GM23338 (cell line): ENCODE results near the gene SPATS2. TPM values are rescaled to one million over a fixed set of nuclear protein-coding genes. Genes with fewer than 3 reads are reported as not detected.

ENCODE experiments used
- ATAC-seq: fragments of 200-7000 bp; cut with Tn5 transposase; 3 replicates; pipeline ENCODE4 v1.9.1; 2020
- DNase-seq: peaks from one replicate; pipeline ENCODE4 v3.0.0-alpha.2; 2015; ENCODE audit warnings: low spot score
- H2AFZ ChIP-seq: fragments of 200-600 bp; sonication (generic); 2 replicates; pipeline ENCODE4 v1.8.0; 2016; ENCODE audit warnings: antibody characterized with exemption, mild to moderate bottlenecking, moderate library complexity
- H3F3A ChIP-seq: fragments of 200-600 bp; sonication (generic); replicated peaks from 2 replicates; pipeline ENCODE4 v1.8.0; 2017; ENCODE audit warnings: antibody characterized with exemption, mixed run types, low read depth
- H3K27ac ChIP-seq: fragments of 200-600 bp; sonication (generic); 2 replicates; pipeline ENCODE4 v1.6.1; 2016; ENCODE audit warnings: low read depth
- H3K27me3 ChIP-seq: fragments of 200-600 bp; sonication (generic); 2 replicates; pipeline ENCODE4 v1.8.0; 2016; ENCODE audit warnings: mild to moderate bottlenecking, mixed run types, moderate library complexity; ENCODE audit not compliant: insufficient read depth
- H3K36me3 ChIP-seq: fragments of 200-600 bp; sonication (generic); 2 replicates; pipeline ENCODE4 v1.8.0; 2016; ENCODE audit warnings: mild to moderate bottlenecking; ENCODE audit not compliant: insufficient read depth
- H3K4me1 ChIP-seq: fragments of 200-600 bp; sonication (generic); 2 replicates; pipeline ENCODE4 v1.8.0; 2016; ENCODE audit warnings: mild to moderate bottlenecking, moderate library complexity; ENCODE audit not compliant: insufficient read depth
- H3K4me2 ChIP-seq: fragments of 200-600 bp; sonication (generic); 2 replicates; pipeline ENCODE4 v1.7.1; 2017; ENCODE audit warnings: mixed run types
- H3K4me3 ChIP-seq: fragments of 200-600 bp; sonication (generic); 2 replicates; pipeline ENCODE4 v1.6.1; 2016; ENCODE audit warnings: mixed run types
- H3K79me2 ChIP-seq: fragments of 200-600 bp; sonication (generic); replicated peaks from 2 replicates; pipeline ENCODE4 v1.8.0; 2017; ENCODE audit warnings: mild to moderate bottlenecking; ENCODE audit not compliant: insufficient read depth
- H3K9me2 ChIP-seq: fragments of 200-600 bp; sonication (generic); 2 replicates; pipeline ENCODE4 v1.8.0; 2017; ENCODE audit not compliant: insufficient read depth
- H4K20me1 ChIP-seq: fragments of 200-600 bp; sonication (generic); replicated peaks from 2 replicates; pipeline ENCODE4 v1.8.0; 2017; ENCODE audit warnings: mild to moderate bottlenecking; ENCODE audit not compliant: insufficient read depth
- H3K27ac Mint-ChIP-seq: 2 replicates; pipeline ENCODE4 v1.8.0; 2020; ENCODE audit warnings: inconsistent platforms, mild to moderate bottlenecking, moderate library complexity, mixed read lengths
- H3K27me3 Mint-ChIP-seq: 3 replicates; pipeline ENCODE4 v1.8.0; 2022; ENCODE audit warnings: low read depth, mild to moderate bottlenecking, moderate library complexity, mixed read lengths, inconsistent platforms; ENCODE audit not compliant: insufficient read depth, poor library complexity
- H3K36me3 Mint-ChIP-seq: 3 replicates; pipeline ENCODE4 v1.8.0; 2021; ENCODE audit warnings: low read depth, mild to moderate bottlenecking, inconsistent platforms, moderate library complexity, mixed read lengths
- H3K4me1 Mint-ChIP-seq: 3 replicates; pipeline ENCODE4 v1.8.0; 2020; ENCODE audit warnings: mild to moderate bottlenecking, inconsistent platforms, mixed read lengths
- H3K4me3 Mint-ChIP-seq: 3 replicates; pipeline ENCODE4 v1.8.0; 2021; ENCODE audit warnings: moderate library complexity, mild to moderate bottlenecking, inconsistent platforms, mixed read lengths
- H3K9me3 Mint-ChIP-seq: 3 replicates; pipeline ENCODE4 v1.8.0; 2020; ENCODE audit warnings: moderate library complexity, mild to moderate bottlenecking, inconsistent platforms, mixed read lengths
- ETS1 ChIP-seq: IDR thresholded peaks from 2 replicates; pipeline ENCODE4 v1.6.1; 2016; ENCODE audit warnings: antibody characterized with exemption
- EZH2phosphoT487 ChIP-seq: fragments of 200-600 bp; sonication (generic); IDR thresholded peaks from one replicate; pipeline ENCODE4 v1.8.1; 2018; ENCODE audit warnings: antibody characterized with exemption; ENCODE audit not compliant: unreplicated experiment
- JUNB ChIP-seq: IDR thresholded peaks from one replicate; pipeline ENCODE4 v1.6.1; 2016; ENCODE audit warnings: antibody characterized with exemption; ENCODE audit not compliant: unreplicated experiment
- NANOG ChIP-seq: IDR thresholded peaks from 2 replicates; pipeline ENCODE4 v1.6.1; 2016; ENCODE audit warnings: antibody characterized with exemption, borderline replicate concordance
- POLR2AphosphoS5 ChIP-seq: IDR thresholded peaks from 2 replicates; pipeline ENCODE4 v1.6.1; 2016; ENCODE audit warnings: antibody characterized with exemption, low read depth
- REST ChIP-seq: IDR thresholded peaks from one replicate; pipeline ENCODE4 v1.6.1; 2018; ENCODE audit warnings: antibody characterized with exemption; ENCODE audit not compliant: unreplicated experiment
- ZNF114 ChIP-seq: fragments of 250-450 bp; sonication (Bioruptor Pico); IDR thresholded peaks from 2 replicates; pipeline ENCODE4 v1.5.0; 2020; ENCODE audit warnings: mild to moderate bottlenecking, moderate library complexity
- polyA plus RNA-seq: library from polyadenylated mRNA; unstranded; fragments of >200 nt; fragmentation: Nextera tagmentation; extraction: Ambion mirVana; gene quantifications from 2 replicates; pipeline ENCODE4 v1.2.1, GENCODE V29; 2016
- total RNA-seq: library from RNA; depleted of rRNA; stranded (reverse); fragments of >200 nt; shearing (Covaris generic); gene quantifications from 2 replicates; pipeline ENCODE4 v1.2.3, GENCODE V29; 2014
- TF ChIP-seq, protein P1 (sequence below), 2 experiments: fragments of 200-600 bp in 1 of 2; sonication (generic) in 1 of 2; conservative IDR thresholded peaks; 2 replicates each; pipeline versions ENCODE4 v1.5.1 to v1.6.1; 2016 to 2017; ENCODE audit warnings: antibody characterized with exemption in 2 of 2, low read depth in 2 of 2, mild to moderate bottlenecking in 2 of 2, moderate library complexity in 1 of 2

SPATS2 gene
- total and polyA plus RNA-seq, 2 experiments from 2014 or later: 20.6 to 61.0 TPM

- H3K27me3 ChIP-seq: peaks cover 14% of the 10 kb centered on the region
- Mint-ChIP-seq H3K27me3 (peaks cover 23% of the 10 kb centered on the region), H3K36me3 (peaks cover 59% of the 10 kb centered on the region), H3K4me1 (peaks cover 13% of the 10 kb centered on the region), H3K9me3 (no peaks in the 10 kb centered on the region), H3K27ac (no peak overlapping the region), H3K4me3 (no peak overlapping the region)
- no peaks in the 10 kb centered on the region for H3K9me2 ChIP-seq
- no peak overlapping the region for H3K4me2 ChIP-seq
- TF ChIP-seq REST: no peak
- TF ChIP-seq, protein P1, sequence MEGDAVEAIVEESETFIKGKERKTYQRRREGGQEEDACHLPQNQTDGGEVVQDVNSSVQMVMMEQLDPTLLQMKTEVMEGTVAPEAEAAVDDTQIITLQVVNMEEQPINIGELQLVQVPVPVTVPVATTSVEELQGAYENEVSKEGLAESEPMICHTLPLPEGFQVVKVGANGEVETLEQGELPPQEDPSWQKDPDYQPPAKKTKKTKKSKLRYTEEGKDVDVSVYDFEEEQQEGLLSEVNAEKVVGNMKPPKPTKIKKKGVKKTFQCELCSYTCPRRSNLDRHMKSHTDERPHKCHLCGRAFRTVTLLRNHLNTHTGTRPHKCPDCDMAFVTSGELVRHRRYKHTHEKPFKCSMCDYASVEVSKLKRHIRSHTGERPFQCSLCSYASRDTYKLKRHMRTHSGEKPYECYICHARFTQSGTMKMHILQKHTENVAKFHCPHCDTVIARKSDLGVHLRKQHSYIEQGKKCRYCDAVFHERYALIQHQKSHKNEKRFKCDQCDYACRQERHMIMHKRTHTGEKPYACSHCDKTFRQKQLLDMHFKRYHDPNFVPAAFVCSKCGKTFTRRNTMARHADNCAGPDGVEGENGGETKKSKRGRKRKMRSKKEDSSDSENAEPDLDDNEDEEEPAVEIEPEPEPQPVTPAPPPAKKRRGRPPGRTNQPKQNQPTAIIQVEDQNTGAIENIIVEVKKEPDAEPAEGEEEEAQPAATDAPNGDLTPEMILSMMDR (conservative IDR thresholded peaks at IDR 0.05; ENCODE audit: low read depth in 2 of 2): no peak
- no peak for TF ChIP-seq ZNF114 (CRISPR knock-in tag)
- TF ChIP-seq ETS1: no peak
- no peak for TF ChIP-seq POLR2AphosphoS5
- peaks cover 6% of the 10 kb centered on the region; the same call in 1 of the 2 replicates for H3K79me2 ChIP-seq
- DNase-seq: no peak
- ATAC-seq: no peak
- H3F3A ChIP-seq: peaks cover 9% of the 10 kb centered on the region
- H3K4me1 ChIP-seq: peaks cover 12% of the 10 kb centered on the region; the same call in 1 of the 2 replicates
- no peak overlapping the region for H3K27ac ChIP-seq
- no peak overlapping the region for H3K4me3 ChIP-seq
- no peaks in the 10 kb centered on the region; the same call in 1 of the 2 replicates for H4K20me1 ChIP-seq
- no peak overlapping the region for H2AFZ ChIP-seq
- H3K36me3 ChIP-seq: peaks cover 18% of the 10 kb centered on the region; the same call in 1 of the 2 replicates
Observed at GRCh38 chr12:49327368-49327767, 39.9 kb upstream of the SPATS2 start.

GRCh38 chr12:49327887-49328286 is 39.4 kb upstream of the SPATS2 start:
- Histone ChIP-seq H3K36me3 (peaks cover 18% of the 10 kb centered on the region; the same call in 1 of the 2 replicates), H3K27ac (no peak overlapping the region), H3K4me1 (peaks cover 12% of the 10 kb centered on the region; the same call in 1 of the 2 replicates), H3K4me3 (no peak overlapping the region), H3K79me2 (peaks cover 6% of the 10 kb centered on the region; the same call in 1 of the 2 replicates), H3K9me2 (no peaks in the 10 kb centered on the region), H4K20me1 (no peaks in the 10 kb centered on the region; the same call in 1 of the 2 replicates), H3F3A (peaks cover 13% of the 10 kb centered on the region), H3K27me3 (peaks cover 19% of the 10 kb centered on the region), H3K4me2 (no peak overlapping the region), H2AFZ (no peak overlapping the region)
- H3K27me3 Mint-ChIP-seq: peaks cover 28% of the 10 kb centered on the region
- peaks cover 59% of the 10 kb centered on the region for H3K36me3 Mint-ChIP-seq
- DNase-seq (no peak), ATAC-seq (no peak)
- H3K4me1 Mint-ChIP-seq: peaks cover 16% of the 10 kb centered on the region
- H3K27ac Mint-ChIP-seq: no peak overlapping the region
- H3K4me3 Mint-ChIP-seq: no peak overlapping the region
- H3K9me3 Mint-ChIP-seq: no peaks in the 10 kb centered on the region
- TF ChIP-seq, protein P1 (conservative IDR thresholded peaks at IDR 0.05; ENCODE audit: low read depth in 2 of 2): no peak
- TF ChIP-seq NANOG (no peak), POLR2AphosphoS5 (no peak), EZH2phosphoT487 (no peak), REST (no peak), JUNB (no peak)
